ENCODE data around the gene TLX3.

GRCh38 chr5:171288066-171288465 is 21.0 kb upstream of the TLX3 start:
- no peak for TF ChIP-seq ASH2L (IDR thresholded peaks at IDR 0.05; ENCODE audit: low read length)
- no peak for TF ChIP-seq EZH2 (IDR thresholded peaks at IDR 0.05; ENCODE audit: low read depth, low read length, severe bottlenecking)
- TF ChIP-seq MAX (IDR thresholded peaks at IDR 0.05): no peak
- no peak for TF ChIP-seq HDAC6 (IDR thresholded peaks at IDR 0.05; ENCODE audit: low read depth, low read length)
- no peak for TF ChIP-seq CTCF (IDR thresholded peaks at IDR 0.05; ENCODE audit: control extremely low read depth in 1 of 3, insufficient read depth in 1 of 3, low read depth in 1 of 3, low read length in 3 of 3)
- TF ChIP-seq, protein P1, sequence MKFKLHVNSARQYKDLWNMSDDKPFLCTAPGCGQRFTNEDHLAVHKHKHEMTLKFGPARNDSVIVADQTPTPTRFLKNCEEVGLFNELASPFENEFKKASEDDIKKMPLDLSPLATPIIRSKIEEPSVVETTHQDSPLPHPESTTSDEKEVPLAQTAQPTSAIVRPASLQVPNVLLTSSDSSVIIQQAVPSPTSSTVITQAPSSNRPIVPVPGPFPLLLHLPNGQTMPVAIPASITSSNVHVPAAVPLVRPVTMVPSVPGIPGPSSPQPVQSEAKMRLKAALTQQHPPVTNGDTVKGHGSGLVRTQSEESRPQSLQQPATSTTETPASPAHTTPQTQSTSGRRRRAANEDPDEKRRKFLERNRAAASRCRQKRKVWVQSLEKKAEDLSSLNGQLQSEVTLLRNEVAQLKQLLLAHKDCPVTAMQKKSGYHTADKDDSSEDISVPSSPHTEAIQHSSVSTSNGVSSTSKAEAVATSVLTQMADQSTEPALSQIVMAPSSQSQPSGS (IDR thresholded peaks at IDR 0.05; ENCODE audit: low read length): no peak
- no peak for TF ChIP-seq RAD21 (IDR thresholded peaks at IDR 0.05 in 1 of 2, conservative IDR thresholded peaks at IDR 0.05 in 1 of 2; ENCODE audit: low read depth in 2 of 2, low read length in 2 of 2)
- no peak for TF ChIP-seq TBP (IDR thresholded peaks at IDR 0.05; ENCODE audit: low read depth, low read length)
- TF ChIP-seq POLR2AphosphoS5 (IDR thresholded peaks at IDR 0.05; ENCODE audit: low read depth, low read length): no peak

Measured in H1 (cell line).